ENCODE data around the gene ITLN1. TPM values are rescaled to one million over a fixed set of nuclear protein-coding genes. Genes with fewer than 3 reads are reported as not detected.
A peak's percentile ranks its signal among the peaks of the same experiment; 100 is the strongest.

The ITLN1 gene
- total RNA-seq, 1 donor from 2014 or later, result 1.0 TPM

- H3K27me3 ChIP-seq (ENCODE audit: low read depth), result peaks cover 10% of the 10 kb centered on the region
- no peaks in the 10 kb centered on the region for H3K9me3 ChIP-seq (replicated peaks)
- H3K4me1 ChIP-seq, result no peaks in the 10 kb centered on the region
- intact Hi-C loops (cut with micrococcal nuclease), result no loop called here
- TF ChIP-seq CTCF (IDR thresholded peaks at IDR 0.05; ENCODE audit: borderline replicate concordance), result no peak
- no peak overlapping the region for H3K4me3 ChIP-seq
- no peak overlapping the region for H3K27ac ChIP-seq (replicated peaks)
- no peaks in the 10 kb centered on the region for H3K36me3 ChIP-seq
- DNase-seq, result no peak
These were observed 18.2 kb downstream of the ITLN1 start for GRCh38 chr1:160866695-160867260.

- no peaks in the 10 kb centered on the region for H3K9me3 ChIP-seq (replicated peaks)
- no peak overlapping the region for H3K4me3 ChIP-seq
- H3K4me1 ChIP-seq, result no peaks in the 10 kb centered on the region
- no peak for DNase-seq
- intact Hi-C loops (cut with micrococcal nuclease), result no loop called here
- peaks cover 16% of the 10 kb centered on the region for H3K27me3 ChIP-seq (ENCODE audit: low read depth)
- no peak for TF ChIP-seq CTCF (IDR thresholded peaks at IDR 0.05; ENCODE audit: borderline replicate concordance)
- no peaks in the 10 kb centered on the region for H3K36me3 ChIP-seq
- H3K27ac ChIP-seq (replicated peaks), result no peak overlapping the region
These were observed 18.8 kb downstream of the ITLN1 start for GRCh38 chr1:160866001-160866694.

- Histone ChIP-seq H3K4me1 (no peaks in the 10 kb centered on the region), H3K27me3 (ENCODE audit: low read depth) (peaks cover 23% of the 10 kb centered on the region), H3K36me3 (no peaks in the 10 kb centered on the region), H3K4me3 (no peak overlapping the region), H3K27ac (replicated peaks) (no peak overlapping the region), H3K9me3 (replicated peaks) (no peaks in the 10 kb centered on the region)
- DNase-seq, result no peak
- intact Hi-C loops (cut with micrococcal nuclease), result no loop called here
- no peak for TF ChIP-seq CTCF (IDR thresholded peaks at IDR 0.05; ENCODE audit: borderline replicate concordance)
These were observed 19.6 kb downstream of the ITLN1 start for GRCh38 chr1:160865337-160865736.

GRCh38 chr1:160864173-160864572, 20.8 kb downstream of the ITLN1 start:
- H3K4me1 ChIP-seq, result no peaks in the 10 kb centered on the region
- H3K27ac ChIP-seq (replicated peaks), result no peak overlapping the region
- H3K27me3 ChIP-seq (ENCODE audit: low read depth), result peaks cover 28% of the 10 kb centered on the region
- H3K9me3 ChIP-seq (replicated peaks), result no peaks in the 10 kb centered on the region
- no peaks in the 10 kb centered on the region for H3K36me3 ChIP-seq
- no peak overlapping the region for H3K4me3 ChIP-seq
- no peak for TF ChIP-seq CTCF (IDR thresholded peaks at IDR 0.05; ENCODE audit: borderline replicate concordance)
- no peak for DNase-seq
- intact Hi-C loops (cut with micrococcal nuclease), result no loop called here

- Histone ChIP-seq H3K9me3 (replicated peaks) (no peaks in the 10 kb centered on the region), H3K36me3 (no peaks in the 10 kb centered on the region), H3K4me3 (no peak overlapping the region), H3K27ac (replicated peaks) (peak overlapping the region; percentile 21), H3K4me1 (no peaks in the 10 kb centered on the region), H3K27me3 (ENCODE audit: low read depth) (peaks cover 30% of the 10 kb centered on the region)
- TF ChIP-seq CTCF (IDR thresholded peaks at IDR 0.05; ENCODE audit: borderline replicate concordance), result no peak
- DNase-seq, result peak; percentile 22
- intact Hi-C loops (cut with micrococcal nuclease), result no loop called here
These were observed 21.2 kb downstream of the ITLN1 start for GRCh38 chr1:160863774-160864131.

Measured in left ventricle myocardium inferior (tissue), 1 donor.